Measurements from ENCODE around the gene SLC25A48.

- TF ChIP-seq CTCF (IDR thresholded peaks at IDR 0.05; ENCODE audit: borderline replicate concordance, extremely low read depth, low read length, poor library complexity, severe bottlenecking) (no peak), EZH2 (IDR thresholded peaks at IDR 0.05; ENCODE audit: borderline replicate concordance, low read depth, low read length, severe bottlenecking) (no peak)
These were observed 3.6 kb upstream of the SLC25A48 start for GRCh38 chr5:135830876-135831275.
